Cardiac fibroblast (primary cell): Measurements from ENCODE around the gene RPS6KC1.
A peak's percentile ranks its signal among the peaks of the same experiment; 100 is the strongest.
"Not testable (repeated sequence)": the region's sequence is repeated elsewhere in the genome, so short reads cannot be mapped to it uniquely, and the experiment has no call there.

Source experiments
- DNase-seq, 2 donors: peaks; one replicate each; pipeline versions ENCODE4 v3.0.0 to v3.0.0-alpha.2; 2010; ENCODE audit warnings: low read depth in 2 of 2
- H3K4me3 ChIP-seq, 2 donors: replicated peaks in 1 of 2; 1 replicate in 1 of 2; 2 replicates in 1 of 2; pipeline ENCODE4 v1.5.1; 2011; ENCODE audit warnings: low read depth in 2 of 2, low read length in 2 of 2, mild to moderate bottlenecking in 2 of 2, moderate library complexity in 1 of 2
- TF ChIP-seq, protein P1 (sequence below): IDR thresholded peaks from one replicate; pipeline ENCODE4 v1.5.1; 2011; ENCODE audit warnings: low read depth, mild to moderate bottlenecking, low read length, inconsistent platforms

RPS6KC1 gene

DNA sequence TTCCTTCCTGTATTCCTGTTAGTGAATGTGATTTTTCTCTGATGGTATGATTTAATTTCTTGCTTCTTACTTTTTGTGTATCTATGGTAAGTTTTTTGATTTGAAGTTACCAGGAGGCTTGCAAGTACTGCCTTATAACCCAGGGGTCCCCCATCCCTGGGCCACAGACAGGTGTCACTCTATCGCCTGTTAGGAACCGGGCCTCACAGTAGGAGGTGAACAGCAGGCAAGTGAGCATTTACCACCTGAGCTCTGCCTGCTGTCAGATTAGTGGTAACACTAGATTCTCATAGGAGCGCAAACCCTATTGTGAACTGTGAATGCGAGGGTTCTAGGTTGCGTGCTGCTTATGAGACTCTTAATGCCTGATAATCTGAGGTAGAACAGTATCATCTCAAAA lies 143.3 kb downstream of the RPS6KC1 start:
- no peak overlapping the region for H3K4me3 ChIP-seq
- no peak for DNase-seq
- TF ChIP-seq, protein P1, sequence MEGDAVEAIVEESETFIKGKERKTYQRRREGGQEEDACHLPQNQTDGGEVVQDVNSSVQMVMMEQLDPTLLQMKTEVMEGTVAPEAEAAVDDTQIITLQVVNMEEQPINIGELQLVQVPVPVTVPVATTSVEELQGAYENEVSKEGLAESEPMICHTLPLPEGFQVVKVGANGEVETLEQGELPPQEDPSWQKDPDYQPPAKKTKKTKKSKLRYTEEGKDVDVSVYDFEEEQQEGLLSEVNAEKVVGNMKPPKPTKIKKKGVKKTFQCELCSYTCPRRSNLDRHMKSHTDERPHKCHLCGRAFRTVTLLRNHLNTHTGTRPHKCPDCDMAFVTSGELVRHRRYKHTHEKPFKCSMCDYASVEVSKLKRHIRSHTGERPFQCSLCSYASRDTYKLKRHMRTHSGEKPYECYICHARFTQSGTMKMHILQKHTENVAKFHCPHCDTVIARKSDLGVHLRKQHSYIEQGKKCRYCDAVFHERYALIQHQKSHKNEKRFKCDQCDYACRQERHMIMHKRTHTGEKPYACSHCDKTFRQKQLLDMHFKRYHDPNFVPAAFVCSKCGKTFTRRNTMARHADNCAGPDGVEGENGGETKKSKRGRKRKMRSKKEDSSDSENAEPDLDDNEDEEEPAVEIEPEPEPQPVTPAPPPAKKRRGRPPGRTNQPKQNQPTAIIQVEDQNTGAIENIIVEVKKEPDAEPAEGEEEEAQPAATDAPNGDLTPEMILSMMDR, result no peak

DNA sequence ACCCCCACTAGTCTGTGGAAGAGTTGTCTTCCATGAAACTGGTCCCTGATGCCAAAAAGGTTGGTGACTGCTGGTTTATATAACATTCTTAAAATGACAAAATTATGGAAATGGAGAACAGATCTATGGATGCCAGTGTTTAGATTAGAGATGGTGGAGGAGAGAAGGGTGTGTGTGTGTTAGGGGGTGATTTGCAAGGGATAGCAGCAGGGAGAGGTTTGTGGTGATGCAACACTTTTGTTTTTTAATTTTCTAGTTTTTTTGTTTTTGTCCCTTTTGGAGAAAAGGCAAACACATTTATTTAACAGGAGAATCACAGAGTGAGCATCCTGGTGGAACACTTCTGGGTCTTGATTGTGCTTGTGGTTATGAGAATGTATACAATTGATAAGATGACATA lies 143.8 kb downstream of the RPS6KC1 start:
- no peak overlapping the region for H3K4me3 ChIP-seq
- TF ChIP-seq, protein P1, result no peak
- DNase-seq, result no peak

DNA sequence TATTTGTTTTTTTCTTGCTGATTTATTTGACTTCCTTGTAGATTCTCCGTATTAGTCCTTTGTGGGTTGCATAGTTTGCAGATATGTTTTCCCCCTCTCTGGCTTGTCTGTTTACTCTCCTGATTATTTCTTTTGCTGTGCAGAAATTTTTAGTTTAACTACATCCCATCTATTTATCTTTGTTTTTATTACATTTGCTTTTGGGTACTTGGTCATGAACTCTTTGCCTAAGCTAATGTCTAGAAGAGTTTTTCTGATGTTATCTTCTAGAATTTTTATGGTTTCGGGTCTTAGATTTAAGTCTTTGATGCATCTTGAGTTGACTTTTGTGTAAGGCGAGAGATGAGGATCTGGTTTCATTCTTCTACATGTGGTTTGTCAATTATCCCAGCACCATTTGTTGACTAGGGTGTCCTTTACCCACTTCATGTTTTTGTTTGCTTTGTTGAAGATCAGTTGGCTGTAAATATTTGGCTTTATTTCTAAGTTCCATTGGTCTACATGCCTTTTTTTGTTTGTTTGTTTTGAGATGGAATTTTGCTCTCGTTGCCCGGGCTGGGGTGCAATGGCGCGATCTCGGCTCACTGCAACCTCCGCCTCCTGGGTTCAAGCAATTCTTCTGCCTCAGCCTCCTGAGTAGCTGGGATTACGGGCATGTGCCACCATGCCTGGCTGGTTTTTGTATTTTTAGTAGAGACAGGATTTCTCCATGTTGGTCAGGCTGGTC lies 145.4 kb downstream of the RPS6KC1 start:
- DNase-seq, H3K4me3 ChIP-seq: not testable (repeated sequence)

DNA sequence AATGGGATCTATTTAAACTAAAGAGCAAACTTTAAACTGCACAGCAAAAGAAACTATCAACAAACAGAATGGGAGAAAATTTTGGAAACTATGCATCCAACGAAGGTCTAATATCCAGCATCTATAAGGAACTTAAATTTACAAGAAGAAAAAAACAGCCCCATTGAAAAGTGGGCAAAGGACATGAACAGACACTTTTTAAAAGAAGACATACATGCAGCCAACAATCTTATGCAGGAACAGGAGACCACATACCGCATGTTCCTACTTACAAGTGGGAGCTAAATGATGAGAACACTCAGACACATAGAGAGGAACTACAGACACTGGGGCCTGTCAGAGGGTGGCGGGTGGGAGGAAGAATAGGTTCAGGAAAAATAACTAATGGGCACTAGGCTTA lies 149.6 kb downstream of the RPS6KC1 start:
- H3K4me3 ChIP-seq, result no peak overlapping the region
- TF ChIP-seq, protein P1, result no peak
- no peak for DNase-seq

DNA sequence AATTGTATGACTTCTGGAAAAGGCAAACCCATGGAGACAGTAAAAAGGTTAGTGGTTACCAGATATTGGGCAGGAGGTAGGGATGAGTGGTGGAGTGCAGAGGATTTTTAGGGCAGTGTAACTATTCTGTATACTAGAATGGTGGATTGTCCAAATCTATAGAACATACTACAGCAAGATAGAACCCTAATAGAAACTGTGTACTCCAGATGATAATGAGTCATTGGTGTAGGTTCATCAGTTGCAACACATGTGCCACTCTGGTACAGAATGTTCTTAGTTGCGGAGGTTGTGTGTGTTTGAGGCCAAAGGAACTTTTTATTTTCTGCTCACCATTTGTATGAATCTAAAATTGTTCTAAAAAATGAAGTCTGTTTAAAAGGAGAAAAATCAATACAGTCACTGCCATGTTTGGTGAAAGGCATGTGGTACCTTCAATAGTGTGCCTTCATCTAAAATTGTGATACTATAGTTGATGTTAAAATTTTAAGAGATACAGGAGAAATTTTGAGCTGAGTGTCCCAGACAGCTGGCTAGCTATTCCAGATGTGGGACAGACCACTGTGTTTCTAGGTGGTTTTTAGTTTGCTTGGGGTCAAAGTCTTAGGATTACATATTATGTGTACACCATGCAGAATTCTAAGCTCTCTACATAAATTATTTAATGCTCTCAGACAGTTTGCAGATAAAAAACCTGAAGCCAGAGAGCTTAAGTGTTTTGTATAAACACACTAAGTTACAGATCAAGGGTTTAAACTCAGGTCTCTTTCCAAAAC lies 150.5 kb downstream of the RPS6KC1 start:
- peak; percentile 63 to 87 for DNase-seq
- TF ChIP-seq, protein P1, result no peak
- H3K4me3 ChIP-seq, result no peak overlapping the region

DNA sequence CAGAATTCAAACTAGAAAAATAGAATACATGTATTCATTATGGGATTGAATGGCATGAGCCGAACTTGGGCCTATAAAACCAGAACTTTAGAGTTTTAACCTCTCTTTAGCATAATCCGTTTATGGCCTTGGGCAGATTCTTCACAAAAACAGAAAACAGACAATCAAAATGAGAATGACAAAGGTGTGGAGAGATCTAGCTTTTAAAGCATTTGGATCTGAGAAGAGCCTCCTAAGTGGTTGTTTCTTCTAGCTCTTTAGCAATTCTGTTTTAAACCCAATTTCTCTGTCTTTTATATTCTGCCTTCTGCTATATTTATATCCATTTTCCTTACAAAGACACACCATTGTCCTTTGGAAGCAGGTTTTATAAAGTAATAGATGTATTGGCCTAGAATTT lies 160.2 kb downstream of the RPS6KC1 start:
- no peak for DNase-seq
- H3K4me3 ChIP-seq, result no peak overlapping the region
- TF ChIP-seq, protein P1, result no peak

DNA sequence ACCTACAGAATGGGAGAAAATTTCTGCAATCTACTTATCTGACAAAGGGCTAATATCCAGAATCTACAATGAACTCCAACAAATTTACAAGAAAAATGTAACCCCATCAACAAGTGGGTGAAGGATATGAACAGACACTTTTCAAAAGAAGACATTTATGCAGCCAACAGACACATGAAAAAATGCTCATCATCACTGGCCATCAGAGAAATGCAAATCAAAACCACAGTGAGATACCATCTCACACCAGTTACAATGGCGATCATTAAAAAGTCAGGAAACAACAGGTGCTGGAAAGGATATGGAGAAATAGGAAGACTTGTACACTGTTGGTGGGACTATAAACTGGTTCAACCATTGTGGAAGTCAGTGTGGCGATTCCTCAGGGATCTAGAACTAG lies 168.0 kb downstream of the RPS6KC1 start:
- not testable (repeated sequence) for DNase-seq, H3K4me3 ChIP-seq
